GM19238 (cell line): Measurements from ENCODE around the gene ZNF319.
"Not testable (repeated sequence)": the region's sequence is repeated elsewhere in the genome, so short reads cannot be mapped to it uniquely, and the experiment has no call there.

Source experiments
- DNase-seq: peaks from one replicate; pipeline ENCODE4 v3.0.0; 2011; ENCODE audit warnings: low spot score; ENCODE audit not compliant: insufficient read length

The ZNF319 gene

GRCh38 chr16:57979006-57979585, 21.4 kb downstream of the ZNF319 start:
- DNase-seq: no peak

DNA sequence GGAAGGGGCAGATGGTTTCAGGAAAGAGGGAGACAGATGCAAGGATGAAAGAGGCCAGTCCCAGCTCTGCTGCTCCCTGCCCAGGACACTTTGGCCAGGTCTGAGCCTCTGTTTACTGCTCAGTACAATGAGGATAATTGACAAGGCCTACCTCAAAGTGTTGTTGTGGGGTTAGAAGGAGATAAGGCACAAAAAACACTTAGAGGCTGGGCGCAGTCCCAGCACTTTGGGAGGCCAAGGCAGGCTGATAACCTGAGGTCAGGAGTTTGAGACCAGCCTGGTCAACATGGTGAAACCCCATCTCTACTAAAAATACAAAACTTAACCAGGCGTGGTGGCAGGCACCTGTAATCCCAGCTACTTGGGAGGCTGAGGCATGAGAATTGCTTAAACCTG, 22.4 kb downstream of the ZNF319 start:
- not testable (repeated sequence) for DNase-seq

- DNase-seq: no peak
Measured at GRCh38 chr16:57977418-57978069, 22.9 kb downstream of the ZNF319 start.

DNA sequence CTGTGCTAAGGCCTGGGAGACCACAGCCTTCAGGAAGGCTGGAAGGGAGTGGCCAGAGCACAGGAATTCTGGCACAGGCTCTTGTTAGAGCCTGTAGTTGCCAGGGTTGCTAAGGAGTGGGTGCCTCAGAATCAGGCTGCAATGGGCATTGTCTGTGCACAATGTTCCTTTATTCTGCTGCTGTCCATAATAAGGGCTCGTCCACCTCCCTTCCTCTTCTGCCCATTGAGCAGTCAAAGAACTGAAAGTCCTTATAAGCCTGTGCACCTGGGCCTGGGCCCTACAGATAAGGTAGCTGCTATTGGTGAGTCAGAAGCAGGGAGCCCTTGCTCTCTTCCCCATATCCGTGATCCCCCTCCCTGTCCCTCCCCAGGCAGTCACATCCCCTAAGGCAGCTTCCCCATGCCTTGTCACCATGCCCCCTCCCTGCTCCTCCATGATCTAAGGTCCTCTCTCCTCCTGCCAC, 24.1 kb downstream of the ZNF319 start:
- no peak for DNase-seq

DNA sequence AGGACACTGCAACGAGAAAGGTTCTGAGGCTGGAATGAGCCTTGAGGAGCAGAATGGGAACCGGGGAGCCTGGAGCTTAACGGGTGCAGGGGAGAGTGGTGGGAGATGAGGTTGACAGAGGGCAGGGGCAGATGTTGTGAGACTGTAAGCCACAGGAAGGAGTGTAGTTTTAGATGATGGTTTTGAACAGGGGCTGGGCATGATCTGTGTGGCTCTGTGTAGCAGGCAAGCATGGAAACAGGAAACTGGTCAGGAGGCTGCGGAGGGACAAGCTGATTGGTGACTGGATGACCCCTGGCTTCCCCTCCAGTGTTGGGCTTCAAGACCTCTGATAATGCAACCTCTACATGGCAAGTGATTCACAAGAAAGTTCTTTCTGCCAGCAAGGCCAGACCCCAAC, 28.2 kb downstream of the ZNF319 start:
- no peak for DNase-seq

GRCh38 chr16:57971848-57972247, 28.6 kb downstream of the ZNF319 start:
- DNase-seq: no peak

DNA sequence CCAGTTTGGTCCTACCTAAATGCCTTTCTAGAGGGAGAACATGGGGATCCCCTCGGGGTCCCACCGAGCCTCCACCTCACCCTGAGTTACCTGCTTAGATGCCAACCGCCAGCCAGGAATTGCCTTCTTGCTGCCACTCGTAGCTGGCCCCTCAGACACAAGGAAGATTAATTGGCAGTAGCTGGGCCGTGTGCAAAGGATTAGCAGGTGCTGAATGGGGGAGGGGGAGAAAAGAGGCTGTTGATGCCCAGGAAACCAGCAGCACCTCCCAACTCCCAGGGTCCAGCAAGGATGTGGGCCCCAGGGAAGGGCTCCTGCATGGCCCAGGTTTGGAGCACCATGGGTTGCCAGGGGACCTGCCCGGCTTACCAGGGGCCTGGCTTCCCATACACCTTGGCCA, 29.5 kb downstream of the ZNF319 start, which contains the start of gene CNGB1:
Gene CNGB1 (minus strand): TSS at position 159 of the 400 bp plus-strand sequence. CDS start 3,842 bp downstream, outside the sequence.
- no peak for DNase-seq

- DNase-seq: no peak
Measured at GRCh38 chr16:57970319-57970718, 30.2 kb downstream of the ZNF319 start.

DNA sequence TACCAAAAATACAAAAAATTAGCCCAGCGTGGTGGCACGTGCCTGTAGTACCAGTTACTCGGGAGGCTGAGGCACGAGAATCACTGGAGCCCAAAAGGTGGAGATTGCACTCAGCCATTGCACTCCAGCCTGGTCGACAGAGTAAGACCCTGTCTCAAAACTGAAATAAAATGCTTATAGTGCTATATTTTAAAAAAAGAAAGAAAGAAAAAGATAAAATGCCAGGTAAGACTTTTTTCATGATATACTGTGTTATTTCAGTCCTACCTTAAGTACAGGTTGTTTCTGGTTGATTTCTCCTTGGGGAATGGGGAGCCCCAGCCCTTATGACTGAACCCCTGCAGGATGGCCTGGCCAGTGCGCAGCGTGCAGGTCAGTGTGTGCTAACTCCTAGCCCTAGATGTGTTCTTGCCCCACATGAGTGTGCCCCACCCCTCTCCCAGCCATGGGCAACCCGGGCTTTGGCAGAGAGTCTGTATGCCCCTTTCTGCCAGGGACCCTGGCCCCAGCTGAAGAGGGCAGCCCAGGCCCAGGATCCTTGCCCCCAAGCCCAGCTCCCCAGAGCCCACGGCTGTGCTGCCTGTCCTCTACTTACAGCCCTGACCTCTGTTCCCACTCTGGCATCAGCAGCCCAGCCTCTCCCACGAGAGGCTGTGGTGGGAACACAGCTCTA, 30.9 kb downstream of the ZNF319 start:
- DNase-seq: no peak

DNA sequence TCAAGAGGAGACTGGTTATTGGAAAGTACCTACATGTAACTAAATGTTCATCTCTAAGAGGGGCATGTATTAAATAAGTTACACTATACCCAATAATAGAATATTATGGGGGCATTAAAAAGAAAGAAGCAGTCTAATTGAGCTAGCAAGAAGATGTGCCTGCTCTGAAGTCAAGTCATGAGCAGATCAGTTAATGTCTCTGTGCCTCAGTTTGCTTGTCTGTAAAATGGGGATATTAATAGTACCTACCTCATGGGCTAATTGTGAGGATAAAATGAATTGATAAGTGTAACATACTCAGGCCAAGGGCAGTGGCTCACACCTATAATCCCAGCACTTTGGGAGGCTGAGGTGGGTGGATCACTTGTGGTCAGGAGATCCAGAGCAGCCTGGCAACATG, 32.6 kb downstream of the ZNF319 start:
- no peak for DNase-seq

DNA sequence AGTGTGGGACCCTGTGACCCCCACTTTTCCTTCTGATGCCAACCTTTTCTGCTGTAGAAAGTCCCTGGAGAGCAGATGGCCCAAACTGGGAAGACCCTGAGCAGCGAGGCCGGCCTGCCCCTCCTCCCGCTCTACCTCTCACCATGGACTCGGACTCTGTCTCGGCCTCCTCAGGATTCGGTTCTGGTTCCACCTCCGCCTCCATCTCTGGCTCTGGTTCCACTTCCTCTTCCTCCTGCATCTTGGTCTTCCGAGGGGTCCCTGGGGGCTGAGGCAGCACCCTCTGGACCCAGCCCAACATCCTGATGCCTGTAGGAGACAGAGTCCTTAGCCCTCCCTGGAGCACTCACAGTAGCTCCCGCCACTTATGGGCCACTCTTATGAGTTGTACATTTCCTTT, 33.5 kb downstream of the ZNF319 start:
- no peak for DNase-seq

DNA sequence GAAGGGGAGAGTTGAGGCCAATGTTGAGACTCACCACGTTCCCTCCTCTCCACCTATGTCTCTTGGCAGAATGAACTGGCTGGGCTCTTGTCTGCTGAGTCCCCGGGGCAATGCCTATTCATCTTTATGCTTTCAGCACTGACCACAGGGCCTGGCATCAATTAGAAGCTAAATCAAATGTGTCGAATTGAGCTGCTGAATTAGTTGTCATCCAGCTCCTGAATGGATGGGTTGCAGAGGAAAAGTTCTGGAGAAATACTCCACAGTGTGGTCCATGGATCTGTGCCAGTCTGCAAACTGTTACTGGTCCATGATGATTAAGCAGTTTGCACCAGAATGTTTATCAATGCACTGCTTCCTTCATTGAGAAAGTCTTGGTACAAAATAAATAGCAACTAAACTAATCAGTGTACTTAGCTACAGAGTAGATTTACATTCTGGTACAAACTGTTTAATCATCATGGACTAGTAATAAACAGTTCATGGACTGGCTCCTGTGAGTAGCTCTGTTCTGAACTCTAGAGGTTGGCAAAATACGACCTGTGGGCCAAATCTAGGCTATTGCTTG, 34.2 kb downstream of the ZNF319 start:
- no peak for DNase-seq

DNA sequence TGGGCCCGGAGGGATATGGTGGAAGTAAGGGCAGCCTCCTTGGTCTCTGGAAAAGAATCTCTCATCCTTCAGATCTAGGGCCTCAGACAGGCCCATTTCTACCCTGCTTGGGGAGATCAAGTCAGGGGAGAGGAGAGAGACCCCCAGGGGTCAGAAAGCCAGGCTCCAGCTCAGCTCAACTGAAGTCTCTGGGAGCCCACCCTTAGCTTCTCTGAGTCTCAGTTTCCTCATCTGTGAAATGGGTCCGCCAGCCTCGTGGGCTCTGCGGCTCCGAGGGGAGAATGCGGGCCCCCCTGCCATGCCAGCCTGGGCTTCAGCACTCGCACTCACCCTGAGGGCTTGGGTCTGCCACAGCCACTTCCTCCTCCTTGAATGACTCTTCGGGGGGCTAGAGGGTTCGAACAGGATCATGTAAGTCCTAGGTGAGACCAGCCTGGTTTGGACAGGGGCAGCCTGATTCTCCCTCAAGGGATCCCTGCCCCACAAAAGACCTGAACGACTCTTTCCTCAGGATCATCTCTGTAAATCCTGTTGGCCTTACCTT, 36.2 kb downstream of the ZNF319 start:
- no peak for DNase-seq

DNA sequence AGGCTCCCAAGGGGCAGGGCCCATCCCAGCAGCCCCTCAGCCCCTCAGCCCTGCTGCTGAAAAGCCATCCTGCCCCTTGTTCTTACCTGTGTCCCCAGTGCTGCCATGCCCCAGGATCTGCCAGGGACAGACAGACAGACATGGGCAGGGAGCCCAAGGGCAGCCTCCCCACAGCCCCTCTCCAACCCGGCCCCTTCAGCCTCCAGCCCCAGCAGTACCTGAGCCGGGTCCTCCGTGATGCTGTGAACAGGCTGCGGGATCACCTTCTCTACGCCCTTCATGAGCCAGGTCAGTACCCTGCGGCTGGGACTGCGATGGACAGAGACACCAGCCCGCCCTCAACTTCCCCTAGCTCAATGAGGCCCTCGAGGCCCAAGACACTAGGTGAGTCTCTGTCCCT, 37.7 kb downstream of the ZNF319 start:
- DNase-seq: no peak

GRCh38 chr16:57962046-57962445, 38.4 kb downstream of the ZNF319 start:
- no peak for DNase-seq

- DNase-seq: no peak
Measured at GRCh38 chr16:57961538-57961937, 38.9 kb downstream of the ZNF319 start.

DNA sequence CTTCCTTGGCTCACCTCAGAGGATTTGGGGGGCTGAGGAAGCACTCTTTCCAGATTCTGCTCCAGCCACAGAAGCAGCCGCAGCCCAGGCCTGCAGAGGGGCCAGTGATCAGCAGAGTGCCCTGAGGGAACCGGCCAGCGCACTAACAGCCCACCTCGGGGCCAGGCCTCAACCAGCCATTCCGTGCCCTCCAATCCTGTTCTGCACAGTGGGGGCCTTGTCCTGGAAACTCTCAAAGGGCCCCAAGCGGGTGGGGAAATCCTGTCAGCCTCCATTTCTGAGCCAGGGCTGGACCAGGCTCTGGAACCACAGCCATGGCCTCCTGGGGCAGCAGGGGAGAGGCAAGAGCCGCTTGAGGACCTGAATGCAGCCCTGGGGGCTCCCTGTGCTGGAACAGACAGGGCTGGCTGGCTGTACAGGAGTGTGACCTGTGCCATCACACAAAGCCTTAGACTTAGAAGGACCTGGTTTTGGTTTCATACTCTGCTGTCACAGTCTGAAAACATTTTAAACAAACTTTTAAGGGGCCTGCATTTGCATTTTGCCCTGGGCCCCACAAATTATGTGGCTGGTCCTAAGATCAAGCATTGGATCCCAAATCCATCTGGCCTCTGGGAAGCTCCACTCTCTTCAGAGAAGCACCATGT, 39.5 kb downstream of the ZNF319 start:
- no peak for DNase-seq

DNA sequence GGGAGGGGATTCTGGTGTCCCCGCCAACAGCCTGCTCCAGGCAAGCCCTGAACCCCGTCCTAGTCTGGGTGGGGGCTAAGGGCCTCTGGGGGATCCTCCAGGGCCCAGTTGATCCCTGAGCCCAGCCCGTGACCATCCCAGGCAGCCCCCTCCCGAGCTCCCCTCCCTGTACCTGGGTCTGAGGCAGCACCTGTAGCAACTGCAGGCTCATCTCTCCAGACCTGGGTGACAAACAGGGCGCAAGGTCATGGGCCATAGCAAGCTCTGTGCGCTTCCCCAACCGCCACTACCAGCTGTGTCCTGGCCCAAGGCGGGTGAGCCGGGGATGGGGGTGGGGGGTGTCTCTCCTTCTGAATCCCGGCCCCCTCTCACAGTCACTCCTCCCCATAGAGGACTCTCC, 40.2 kb downstream of the ZNF319 start:
- DNase-seq: no peak

DNA sequence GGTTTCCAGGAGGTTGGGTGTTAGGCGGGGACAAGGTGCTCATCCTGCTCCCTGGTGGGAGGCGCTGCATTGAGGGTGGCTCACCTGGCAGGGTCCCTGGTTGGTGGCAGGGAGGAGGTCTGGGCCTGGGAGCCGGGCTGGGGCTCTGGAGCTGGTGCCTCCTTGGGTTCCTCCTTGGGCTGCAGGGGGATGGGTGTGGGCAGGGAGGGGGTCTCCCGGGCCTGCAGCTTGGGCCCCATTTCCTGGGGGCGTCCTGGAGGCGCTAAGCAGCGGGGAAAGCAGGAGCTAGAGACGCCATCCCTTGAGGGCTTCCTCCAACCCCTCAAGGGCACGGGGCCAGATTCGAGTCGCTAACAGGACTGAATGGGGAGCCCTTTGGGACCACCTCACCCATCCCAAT, 40.7 kb downstream of the ZNF319 start:
- DNase-seq: no peak

GRCh38 chr16:57959121-57959520, 41.4 kb downstream of the ZNF319 start:
- no peak for DNase-seq

DNA sequence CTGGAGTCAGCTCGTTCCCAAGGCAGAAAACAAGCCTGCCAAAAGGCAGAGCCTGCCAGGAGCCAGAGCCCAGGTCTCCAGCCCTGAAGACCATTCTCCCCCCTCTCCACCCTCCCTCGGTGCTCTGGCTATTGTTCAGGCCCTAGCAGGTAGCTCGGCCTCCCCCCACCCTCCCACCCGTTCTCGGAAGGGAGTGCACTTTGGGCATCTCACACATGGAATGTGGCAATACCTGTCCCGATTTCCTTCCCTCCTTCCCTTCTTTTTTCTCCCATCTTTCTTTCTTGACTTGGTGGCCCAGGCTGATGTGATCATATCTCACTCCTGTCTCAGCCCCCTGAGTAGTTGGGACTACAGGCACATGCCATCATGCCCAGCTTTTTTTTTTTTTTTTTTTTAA, 41.9 kb downstream of the ZNF319 start:
- no peak for DNase-seq
